Stimulated activated CD4-positive, alpha-beta T cell treated with anti-CD3 and anti-CD28 coated beads, Interleukin-4, amount 100 ng/mL, for 1 hour (primary cell): ENCODE measurements around the gene PRKG1.
"Not testable (repeated sequence)": the region's sequence is repeated elsewhere in the genome, so short reads cannot be mapped to it uniquely, and the experiment has no call there.

Experiments
- DNase-seq: peaks from one replicate; pipeline ENCODE4 v3.0.0-alpha.2; 2020

PRKG1 gene

GRCh38 chr10:51119441-51119840 is 45.2 kb downstream of the PRKG1 start:
- no peak for DNase-seq

GRCh38 chr10:51121861-51122260 is 47.6 kb downstream of the PRKG1 start:
- DNase-seq = no peak

GRCh38 chr10:51124852-51125251 is 50.6 kb downstream of the PRKG1 start:
- DNase-seq = no peak

GRCh38 chr10:51125518-51125917 is 51.2 kb downstream of the PRKG1 start:
- no peak for DNase-seq

- DNase-seq = no peak
Observed at GRCh38 chr10:51129946-51130544, 55.8 kb downstream of the PRKG1 start.

- DNase-seq = no peak
Observed at GRCh38 chr10:51137756-51138529, 63.7 kb downstream of the PRKG1 start.

GRCh38 chr10:51139176-51139575 is 64.9 kb downstream of the PRKG1 start:
- DNase-seq = no peak

GRCh38 chr10:51141010-51141409 is 66.7 kb downstream of the PRKG1 start:
- DNase-seq = no peak

GRCh38 chr10:51144161-51144781 is 70.0 kb downstream of the PRKG1 start:
- DNase-seq = no peak

GRCh38 chr10:51145375-51145774 is 71.1 kb downstream of the PRKG1 start:
- DNase-seq = no peak

- DNase-seq = no peak
Observed at GRCh38 chr10:51147644-51148399, 73.5 kb downstream of the PRKG1 start.

- DNase-seq = no peak
Observed at GRCh38 chr10:51156926-51157325, 82.6 kb downstream of the PRKG1 start.

GRCh38 chr10:51158832-51159231 is 84.5 kb downstream of the PRKG1 start:
- no peak for DNase-seq

- no peak for DNase-seq
Observed at GRCh38 chr10:51159841-51160240, 85.6 kb downstream of the PRKG1 start.

- DNase-seq = no peak
Observed at GRCh38 chr10:51162002-51162401, 87.7 kb downstream of the PRKG1 start.

- DNase-seq = not testable (repeated sequence)
Observed at GRCh38 chr10:51163380-51164049, 89.2 kb downstream of the PRKG1 start.

- DNase-seq = no peak
Observed at GRCh38 chr10:51168086-51168815, 94.0 kb downstream of the PRKG1 start.

GRCh38 chr10:51169111-51169510 is 94.8 kb downstream of the PRKG1 start:
- DNase-seq = no peak

- DNase-seq = no peak
Observed at GRCh38 chr10:51170518-51171245, 96.4 kb downstream of the PRKG1 start.

- DNase-seq = no peak
Observed at GRCh38 chr10:51171946-51172345, 97.7 kb downstream of the PRKG1 start.

GRCh38 chr10:51176976-51177695 is 102.8 kb downstream of the PRKG1 start:
- DNase-seq = no peak
